ENCODE data around the gene GPR143.

Gene GPR143

GRCh38 chrX:9789555-9789954, 23.9 kb upstream of the GPR143 start:
- no peak for ATAC-seq
- TF ChIP-seq TCF4 (CRISPR knock-in tag; IDR thresholded peaks at IDR 0.05; ENCODE audit: borderline replicate concordance) = no peak
- no peak for TF ChIP-seq OSR1 (CRISPR knock-in tag; IDR thresholded peaks at IDR 0.05)
- no peak for TF ChIP-seq PATZ1 (CRISPR knock-in tag; IDR thresholded peaks at IDR 0.05; ENCODE audit: borderline replicate concordance)
- no peak for TF ChIP-seq GLIS3 (CRISPR knock-in tag; IDR thresholded peaks at IDR 0.05)
- TF ChIP-seq ZFP30 (CRISPR knock-in tag; IDR thresholded peaks at IDR 0.05) = no peak
- TF ChIP-seq RARB (CRISPR knock-in tag; IDR thresholded peaks at IDR 0.05) = no peak
- TF ChIP-seq CSRNP3 (CRISPR knock-in tag; IDR thresholded peaks at IDR 0.05) = no peak
- TF ChIP-seq CREB5 (CRISPR knock-in tag; IDR thresholded peaks at IDR 0.05; ENCODE audit: low read depth) = no peak
- no peak for TF ChIP-seq BACH2 (CRISPR knock-in tag; IDR thresholded peaks at IDR 0.05; ENCODE audit: borderline replicate concordance)
- no peak for TF ChIP-seq CSDC2 (CRISPR knock-in tag; IDR thresholded peaks at IDR 0.05)
- no peak for TF ChIP-seq ESRRG (CRISPR knock-in tag; IDR thresholded peaks at IDR 0.05)
- TF ChIP-seq SNAI2 (CRISPR knock-in tag; IDR thresholded peaks at IDR 0.05) = no peak
- TF ChIP-seq ISL1 (CRISPR knock-in tag; IDR thresholded peaks at IDR 0.05) = no peak
- no peak for TF ChIP-seq ARNTL (CRISPR knock-in tag; IDR thresholded peaks at IDR 0.05; ENCODE audit: borderline replicate concordance, low read depth)
- TF ChIP-seq POU6F1 (CRISPR knock-in tag; IDR thresholded peaks at IDR 0.05; ENCODE audit: borderline replicate concordance, low read depth) = no peak
- TF ChIP-seq TOX (CRISPR knock-in tag; IDR thresholded peaks at IDR 0.05; ENCODE audit: borderline replicate concordance) = no peak

- TF ChIP-seq TOX (CRISPR knock-in tag; IDR thresholded peaks at IDR 0.05; ENCODE audit: borderline replicate concordance) (no peak), TSHZ2 (CRISPR knock-in tag; IDR thresholded peaks at IDR 0.05) (no peak)
- ATAC-seq = no peak
These were observed 23.3 kb upstream of the GPR143 start for GRCh38 chrX:9788911-9789310.

- no peak for ATAC-seq
- TF ChIP-seq ARNTL (CRISPR knock-in tag; IDR thresholded peaks at IDR 0.05; ENCODE audit: borderline replicate concordance, low read depth) (no peak), ESRRG (CRISPR knock-in tag; IDR thresholded peaks at IDR 0.05) (no peak), ZFP30 (CRISPR knock-in tag; IDR thresholded peaks at IDR 0.05) (no peak), ZNF8 (CRISPR knock-in tag; IDR thresholded peaks at IDR 0.05) (no peak), SNAI2 (CRISPR knock-in tag; IDR thresholded peaks at IDR 0.05) (no peak), ZFP3 (CRISPR knock-in tag; IDR thresholded peaks at IDR 0.05) (no peak), CSRNP3 (CRISPR knock-in tag; IDR thresholded peaks at IDR 0.05) (no peak), RARB (CRISPR knock-in tag; IDR thresholded peaks at IDR 0.05) (no peak), PATZ1 (CRISPR knock-in tag; IDR thresholded peaks at IDR 0.05; ENCODE audit: borderline replicate concordance) (no peak), BACH2 (CRISPR knock-in tag; IDR thresholded peaks at IDR 0.05; ENCODE audit: borderline replicate concordance) (no peak), CREB5 (CRISPR knock-in tag; IDR thresholded peaks at IDR 0.05; ENCODE audit: low read depth) (no peak), OSR1 (CRISPR knock-in tag; IDR thresholded peaks at IDR 0.05) (no peak), PPARA (CRISPR knock-in tag; IDR thresholded peaks at IDR 0.05; ENCODE audit: borderline replicate concordance) (no peak)
These were observed 21.4 kb upstream of the GPR143 start for GRCh38 chrX:9786798-9787635.
